Body of pancreas (tissue), 4 donors: ENCODE results near the gene TSPO2. TPM values are rescaled to one million over a fixed set of nuclear protein-coding genes. Genes with fewer than 3 reads are reported as not detected.

Source experiments
- ATAC-seq: fragments of 150-250 bp; one replicate; pipeline ENCODE4 v1.9.1; 2016
- DNase-seq, 4 donors: peaks; one replicate each; pipeline ENCODE4 v3.0.0-alpha.2; 2019
- H3K27ac ChIP-seq, 4 donors: fragments of 200-600 bp; sonication (generic); 1 replicate in 3 of 4; 2 replicates in 1 of 4; pipeline versions ENCODE4 v1.5.1 to v1.6.1; 2016 to 2019; ENCODE audit warnings: mild to moderate bottlenecking in 1 of 4, mixed read lengths in 1 of 4, moderate library complexity in 1 of 4
- H3K27me3 ChIP-seq, 2 donors: fragments of 200-600 bp; sonication (generic); one replicate each; pipeline ENCODE4 v1.6.0; 2016; ENCODE audit warnings: mild to moderate bottlenecking in 1 of 2
- H3K36me3 ChIP-seq, 2 donors: fragments of 200-600 bp; sonication (generic); replicated peaks in 1 of 2; 2 replicates each; pipeline ENCODE4 v1.5.1; 2016; ENCODE audit warnings: low read depth in 2 of 2; ENCODE audit not compliant: insufficient read depth in 1 of 2
- H3K4me1 ChIP-seq: fragments of 200-600 bp; sonication (generic); one replicate; pipeline ENCODE4 v1.6.0; 2016
- H3K4me3 ChIP-seq, 2 donors: fragments of 200-600 bp; sonication (generic); 1 replicate in 1 of 2; 2 replicates in 1 of 2; pipeline ENCODE4 v1.5.1; 2016 to 2019
- H3K9me3 ChIP-seq, 3 donors: fragments of 200-600 bp; sonication (generic); 1 replicate in 2 of 3; 2 replicates in 1 of 3; pipeline ENCODE4 v1.5.1; 2016
- CTCF ChIP-seq, 7 experiments: fragments of 450-650 bp in 4 of 7; fragments of 200-600 bp in 3 of 7; sonication (generic) in 3 of 7; IDR thresholded peaks; one replicate each; pipeline ENCODE4 v1.5.1; 2016 to 2019; ENCODE audit warnings: antibody characterized with exemption in 7 of 7
- POLR2A ChIP-seq, 3 donors: fragments of 450-650 bp; IDR thresholded peaks; one replicate each; pipeline ENCODE4 v1.6.1; 2016; ENCODE audit warnings: antibody characterized with exemption in 3 of 3, mild to moderate bottlenecking in 2 of 3
- WGBS, 2 donors: methylation state at CpG; one replicate each; pipeline ENCODE4 v1.1.5; 2017; 5-methylcytosine and 5-hydroxymethylcytosine counted together
- intact Hi-C: fragments of 100-400 bp; cut with DNase I; formaldehyde crosslinking; loops from one replicate; pipeline ENCODE4 v1.15.1; 2023
- total RNA-seq, 2 donors: library from RNA; depleted of rRNA; stranded (reverse); fragments of >200 nt; gene quantifications; one replicate each; pipeline ENCODE4 v1.1.0, GENCODE V29; 2016

The TSPO2 gene
- total RNA-seq: not detected

- peaks cover 76% of the 10 kb centered on the region for H3K4me1 ChIP-seq
- H3K27ac ChIP-seq: peak within 1 kb of the TSS; percentile 81 to 90 (median 86)
- no peak for DNase-seq
- no peaks in the 10 kb centered on the region for H3K36me3 ChIP-seq
- WGBS, 2 donors: 72 to 82% methylated on average over 7 to 10 of the region's 10 CpGs
- intact Hi-C loops: no loop called here
- no peak for ATAC-seq
- no peaks in the 10 kb centered on the region for H3K9me3 ChIP-seq
- no peak within 1 kb of the TSS for H3K4me3 ChIP-seq
- no peaks in the 10 kb centered on the region for H3K27me3 ChIP-seq
- TF ChIP-seq POLR2A (IDR thresholded peaks at IDR 0.05) (no peak), CTCF (IDR thresholded peaks at IDR 0.05) (no peak)
Measured at GRCh38 chr6:41042226-41043055, at the start of gene TSPO2. Gene TSPO2 (plus strand): TSS chr6:41042467. CDS start chr6:41042986, 519 bp downstream.

- TF ChIP-seq CTCF (IDR thresholded peaks at IDR 0.05): no peak
- TF ChIP-seq POLR2A (IDR thresholded peaks at IDR 0.05): no peak
- 85 to 89% methylated on average over 3 of the region's 3 CpGs for WGBS, 2 donors
- peaks cover 41% of the 10 kb centered on the region for H3K4me1 ChIP-seq
- no peak overlapping the region for H3K27ac ChIP-seq
- no peaks in the 10 kb centered on the region for H3K9me3 ChIP-seq
- no peak for DNase-seq
- intact Hi-C loops: no loop called here
- ATAC-seq: no peak
- H3K4me3 ChIP-seq: no peak overlapping the region
- H3K36me3 ChIP-seq: no peaks in the 10 kb centered on the region
- H3K27me3 ChIP-seq: no peaks in the 10 kb centered on the region
Measured at GRCh38 chr6:40992746-40993145, 49.5 kb upstream of the TSPO2 start.

- peaks cover 71% of the 10 kb centered on the region for H3K4me1 ChIP-seq
- peak overlapping the region; percentile 84 to 99 (median 94) for H3K27ac ChIP-seq
- DNase-seq (peak; percentile 83 to 92 (median 89)), ATAC-seq (peak; percentile 72)
- intact Hi-C loops: no loop called here
- no peaks in the 10 kb centered on the region for H3K9me3 ChIP-seq
- H3K4me3 ChIP-seq: no peak overlapping the region
- 10 to 13% methylated on average over 6 of the region's 6 CpGs for WGBS, 2 donors
- H3K36me3 ChIP-seq: no peaks in the 10 kb centered on the region
- peak in 2 of 3 donors; percentile 72 to 80 for TF ChIP-seq POLR2A (IDR thresholded peaks at IDR 0.05)
- peak in 2 of 7 experiments; percentile 2 to 22 for TF ChIP-seq CTCF (IDR thresholded peaks at IDR 0.05)
- H3K27me3 ChIP-seq: no peaks in the 10 kb centered on the region
Measured at GRCh38 chr6:40996591-40997233, 45.6 kb upstream of the TSPO2 start.

- Histone ChIP-seq H3K4me1 (peaks cover 77% of the 10 kb centered on the region), H3K27ac (peak overlapping the region; percentile 84 to 99 (median 94)), H3K36me3 (no peaks in the 10 kb centered on the region), H3K9me3 (no peaks in the 10 kb centered on the region), H3K4me3 (no peak overlapping the region), H3K27me3 (no peaks in the 10 kb centered on the region)
- 15 to 20% methylated on average over 3 to 4 of the region's 4 CpGs for WGBS, 2 donors
- DNase-seq (peak; percentile 64 to 87 (median 69)), ATAC-seq (peak; percentile 77)
- intact Hi-C loops: no loop called here
- TF ChIP-seq POLR2A (IDR thresholded peaks at IDR 0.05) (peak in 2 of 3 donors; percentile 54 to 71), CTCF (IDR thresholded peaks at IDR 0.05) (no peak)
Measured at GRCh38 chr6:40997234-40997957, 44.9 kb upstream of the TSPO2 start.
